Femur (tissue), 1 donor: ENCODE data around the gene ERC2.
A peak's percentile ranks its signal among the peaks of the same experiment; 100 is the strongest.

Source experiments
- DNase-seq: peaks from one replicate; pipeline ENCODE4 v3.0.0-alpha.2; 2017

ERC2 gene

GRCh38 chr3:55658690-55659562, 809.3 kb downstream of the ERC2 start:
- DNase-seq = no peak

- no peak for DNase-seq
Observed at GRCh38 chr3:55658270-55658669, 810.0 kb downstream of the ERC2 start.

- DNase-seq = no peak
Observed at GRCh38 chr3:55655544-55655943, 812.7 kb downstream of the ERC2 start.

- peak; percentile 28 for DNase-seq
Observed at GRCh38 chr3:55654123-55654760, 814.0 kb downstream of the ERC2 start.

GRCh38 chr3:55651011-55651410, 817.3 kb downstream of the ERC2 start:
- no peak for DNase-seq

GRCh38 chr3:55650011-55650410, 818.3 kb downstream of the ERC2 start:
- DNase-seq = no peak

- no peak for DNase-seq
Observed at GRCh38 chr3:55649554-55649953, 818.7 kb downstream of the ERC2 start.

GRCh38 chr3:55648591-55649318, 819.5 kb downstream of the ERC2 start:
- DNase-seq = no peak

- DNase-seq = peak; percentile 40
Observed at GRCh38 chr3:55647670-55648069, 820.6 kb downstream of the ERC2 start.

- peak; percentile 41 for DNase-seq
Observed at GRCh38 chr3:55647063-55647462, 821.2 kb downstream of the ERC2 start.

- DNase-seq = no peak
Observed at GRCh38 chr3:55646121-55646520, 822.1 kb downstream of the ERC2 start.

GRCh38 chr3:55645422-55645821, 822.8 kb downstream of the ERC2 start:
- DNase-seq = no peak

- no peak for DNase-seq
Observed at GRCh38 chr3:55643283-55643682, 825.0 kb downstream of the ERC2 start.

GRCh38 chr3:55641964-55642363, 826.3 kb downstream of the ERC2 start:
- DNase-seq = no peak

GRCh38 chr3:55639896-55640765, 828.1 kb downstream of the ERC2 start:
- DNase-seq = no peak

GRCh38 chr3:55639143-55639542, 829.1 kb downstream of the ERC2 start:
- no peak for DNase-seq

GRCh38 chr3:55637906-55638638, 830.2 kb downstream of the ERC2 start:
- DNase-seq = no peak

GRCh38 chr3:55636300-55637195, 831.7 kb downstream of the ERC2 start:
- DNase-seq = no peak

GRCh38 chr3:55634345-55634744, 833.9 kb downstream of the ERC2 start:
- DNase-seq = no peak

GRCh38 chr3:55633333-55633732, 834.9 kb downstream of the ERC2 start:
- no peak for DNase-seq
